ENCODE data around the gene PTK7.
A peak's percentile ranks its signal among the peaks of the same experiment; 100 is the strongest.
"Not testable (repeated sequence)": the region's sequence is repeated elsewhere in the genome, so short reads cannot be mapped to it uniquely, and the experiment has no call there.

The PTK7 gene

GRCh38 chr6:43128926-43129325, 52.8 kb downstream of the PTK7 start:
- TF ChIP-seq, protein P1, sequence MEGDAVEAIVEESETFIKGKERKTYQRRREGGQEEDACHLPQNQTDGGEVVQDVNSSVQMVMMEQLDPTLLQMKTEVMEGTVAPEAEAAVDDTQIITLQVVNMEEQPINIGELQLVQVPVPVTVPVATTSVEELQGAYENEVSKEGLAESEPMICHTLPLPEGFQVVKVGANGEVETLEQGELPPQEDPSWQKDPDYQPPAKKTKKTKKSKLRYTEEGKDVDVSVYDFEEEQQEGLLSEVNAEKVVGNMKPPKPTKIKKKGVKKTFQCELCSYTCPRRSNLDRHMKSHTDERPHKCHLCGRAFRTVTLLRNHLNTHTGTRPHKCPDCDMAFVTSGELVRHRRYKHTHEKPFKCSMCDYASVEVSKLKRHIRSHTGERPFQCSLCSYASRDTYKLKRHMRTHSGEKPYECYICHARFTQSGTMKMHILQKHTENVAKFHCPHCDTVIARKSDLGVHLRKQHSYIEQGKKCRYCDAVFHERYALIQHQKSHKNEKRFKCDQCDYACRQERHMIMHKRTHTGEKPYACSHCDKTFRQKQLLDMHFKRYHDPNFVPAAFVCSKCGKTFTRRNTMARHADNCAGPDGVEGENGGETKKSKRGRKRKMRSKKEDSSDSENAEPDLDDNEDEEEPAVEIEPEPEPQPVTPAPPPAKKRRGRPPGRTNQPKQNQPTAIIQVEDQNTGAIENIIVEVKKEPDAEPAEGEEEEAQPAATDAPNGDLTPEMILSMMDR (IDR thresholded peaks at IDR 0.05; ENCODE audit: poor library complexity, severe bottlenecking) = no peak
- H3K9me3 ChIP-seq (ENCODE audit: severe bottlenecking) = no peaks in the 10 kb centered on the region
- H3K27me3 ChIP-seq (ENCODE audit: insufficient read depth, poor library complexity, severe bottlenecking) = no peaks in the 10 kb centered on the region
- H3K36me3 ChIP-seq (ENCODE audit: low read depth) = peaks cover 28% of the 10 kb centered on the region
- peaks cover 9% of the 10 kb centered on the region for H3K4me1 ChIP-seq (ENCODE audit: insufficient read depth, poor library complexity, severe bottlenecking)
- DNase-seq (ENCODE audit: low spot score) (no peak), ATAC-seq (ENCODE audit: low read depth) (no peak; the same call in 2 of the 3 replicates)
- no peak overlapping the region for H3K27ac ChIP-seq (ENCODE audit: poor library complexity, severe bottlenecking)
- no peak overlapping the region for H3K4me3 ChIP-seq (ENCODE audit: severe bottlenecking)

GRCh38 chr6:43129434-43130194, 53.5 kb downstream of the PTK7 start:
- Histone ChIP-seq H3K36me3 (ENCODE audit: low read depth) (peaks cover 28% of the 10 kb centered on the region), H3K27me3 (ENCODE audit: insufficient read depth, poor library complexity, severe bottlenecking) (no peaks in the 10 kb centered on the region), H3K4me3 (ENCODE audit: severe bottlenecking) (no peak overlapping the region), H3K27ac (ENCODE audit: poor library complexity, severe bottlenecking) (no peak overlapping the region), H3K4me1 (ENCODE audit: insufficient read depth, poor library complexity, severe bottlenecking) (peaks cover 9% of the 10 kb centered on the region), H3K9me3 (ENCODE audit: severe bottlenecking) (no peaks in the 10 kb centered on the region)
- peak; percentile 82 for ATAC-seq (ENCODE audit: low read depth)
- TF ChIP-seq, protein P1 (IDR thresholded peaks at IDR 0.05; ENCODE audit: poor library complexity, severe bottlenecking) = peak; percentile 64
- DNase-seq (ENCODE audit: low spot score) = no peak

DNA sequence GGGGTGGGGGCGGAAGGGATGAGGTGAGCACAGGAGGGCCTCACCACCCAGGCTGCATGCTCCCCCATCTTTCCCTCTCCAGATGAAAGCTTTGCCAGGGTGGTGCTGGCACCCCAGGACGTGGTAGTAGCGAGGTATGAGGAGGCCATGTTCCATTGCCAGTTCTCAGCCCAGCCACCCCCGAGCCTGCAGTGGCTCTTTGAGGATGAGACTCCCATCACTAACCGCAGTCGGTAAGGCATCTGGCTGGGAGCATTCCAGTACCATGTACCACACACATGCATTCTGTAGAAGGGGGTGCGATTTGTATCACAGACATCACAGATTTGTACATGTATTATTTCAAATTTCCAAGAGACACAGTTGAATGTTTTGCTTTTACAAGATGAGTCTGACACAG, 54.3 kb downstream of the PTK7 start:
- ATAC-seq (ENCODE audit: low read depth) (no peak), DNase-seq (ENCODE audit: low spot score) (no peak)
- H3K27ac ChIP-seq (ENCODE audit: poor library complexity, severe bottlenecking) = no peak overlapping the region
- peaks cover 9% of the 10 kb centered on the region for H3K4me1 ChIP-seq (ENCODE audit: insufficient read depth, poor library complexity, severe bottlenecking)
- no peaks in the 10 kb centered on the region for H3K27me3 ChIP-seq (ENCODE audit: insufficient read depth, poor library complexity, severe bottlenecking)
- TF ChIP-seq, protein P1 (IDR thresholded peaks at IDR 0.05; ENCODE audit: poor library complexity, severe bottlenecking) = no peak
- H3K36me3 ChIP-seq (ENCODE audit: low read depth) = peaks cover 28% of the 10 kb centered on the region
- H3K9me3 ChIP-seq (ENCODE audit: severe bottlenecking) = no peaks in the 10 kb centered on the region
- H3K4me3 ChIP-seq (ENCODE audit: severe bottlenecking) = no peak overlapping the region

- H3K27ac ChIP-seq (ENCODE audit: poor library complexity, severe bottlenecking); H3K4me3 ChIP-seq (ENCODE audit: severe bottlenecking); H3K4me1 ChIP-seq (ENCODE audit: insufficient read depth, poor library complexity, severe bottlenecking); H3K27me3 ChIP-seq (ENCODE audit: insufficient read depth, poor library complexity, severe bottlenecking); ATAC-seq (ENCODE audit: low read depth); DNase-seq (ENCODE audit: low spot score); H3K9me3 ChIP-seq (ENCODE audit: severe bottlenecking): not testable (repeated sequence)
- H3K36me3 ChIP-seq (ENCODE audit: low read depth) = peaks cover 28% of the 10 kb centered on the region
These were observed 55.3 kb downstream of the PTK7 start for GRCh38 chr6:43131379-43131778.

DNA sequence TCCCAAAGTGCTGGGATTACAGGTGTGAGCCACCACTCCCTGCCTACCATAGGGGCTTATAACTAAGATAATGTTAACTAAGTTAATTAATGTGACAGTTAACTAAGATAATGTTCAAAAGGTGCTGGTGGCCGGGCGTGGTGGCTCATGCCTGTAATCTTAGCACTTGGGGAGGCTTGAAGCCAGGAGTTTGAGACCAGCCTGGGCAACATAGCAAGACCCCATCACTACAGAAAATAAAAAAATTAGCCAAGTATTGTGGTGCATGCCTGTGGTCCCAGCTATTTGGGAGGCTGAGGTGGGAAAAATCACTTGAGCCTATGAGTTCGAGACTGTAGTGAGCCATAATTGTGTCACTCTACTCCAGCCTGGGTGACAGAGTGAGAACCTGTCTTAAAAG, 62.2 kb downstream of the PTK7 start:
- DNase-seq (ENCODE audit: low spot score) (no peak), ATAC-seq (ENCODE audit: low read depth) (no peak)
- Histone ChIP-seq H3K36me3 (ENCODE audit: low read depth) (peaks cover 6% of the 10 kb centered on the region), H3K4me3 (ENCODE audit: severe bottlenecking) (no peak overlapping the region), H3K4me1 (ENCODE audit: insufficient read depth, poor library complexity, severe bottlenecking) (no peaks in the 10 kb centered on the region), H3K9me3 (ENCODE audit: severe bottlenecking) (no peaks in the 10 kb centered on the region), H3K27me3 (ENCODE audit: insufficient read depth, poor library complexity, severe bottlenecking) (no peaks in the 10 kb centered on the region), H3K27ac (ENCODE audit: poor library complexity, severe bottlenecking) (no peak overlapping the region)
- TF ChIP-seq, protein P1 (IDR thresholded peaks at IDR 0.05; ENCODE audit: poor library complexity, severe bottlenecking) = no peak

DNA sequence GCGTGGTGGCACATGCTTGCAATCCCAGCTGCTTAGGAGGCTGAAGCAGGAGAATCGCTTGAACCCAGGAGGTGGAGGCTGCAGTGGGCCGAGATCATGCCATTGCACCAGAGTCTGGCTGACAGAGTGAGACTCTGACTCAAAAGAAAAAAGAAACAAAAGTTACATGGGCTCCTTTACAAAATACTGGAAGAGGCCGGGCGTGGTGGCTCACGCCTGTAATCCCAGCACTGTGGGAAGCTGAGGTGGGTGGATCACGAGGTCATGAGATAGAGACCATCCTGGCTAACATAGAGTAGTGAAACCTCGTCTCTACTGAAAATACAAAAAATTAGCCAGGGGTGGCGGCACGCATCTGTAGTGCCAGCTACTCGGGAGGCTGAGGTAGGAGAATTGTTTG, 63.9 kb downstream of the PTK7 start:
- not testable (repeated sequence) for H3K36me3 ChIP-seq (ENCODE audit: low read depth); H3K27ac ChIP-seq (ENCODE audit: poor library complexity, severe bottlenecking); H3K4me3 ChIP-seq (ENCODE audit: severe bottlenecking); H3K27me3 ChIP-seq (ENCODE audit: insufficient read depth, poor library complexity, severe bottlenecking); H3K4me1 ChIP-seq (ENCODE audit: insufficient read depth, poor library complexity, severe bottlenecking); ATAC-seq (ENCODE audit: low read depth); DNase-seq (ENCODE audit: low spot score); H3K9me3 ChIP-seq (ENCODE audit: severe bottlenecking)

Measured in RWPE2 (cell line).